Amygdala (tissue), 56 donors: ENCODE results near the gene DHRS1.

Experiments used
- DNase-seq, 56 donors: peaks; one replicate each; lab custom pipeline; 2025; lab: John Stamatoyannopoulos, UW

The DHRS1 gene

GRCh38 chr14:24299255-24300191 is at the start of gene DHRS1, which contains the start of gene NOP9:
Gene DHRS1, minus strand, starts transcription at chr14:24299780. Its CDS starts 674 bp downstream, at chr14:24299106.
Gene NOP9, plus strand, starts transcription at chr14:24299850. Its CDS starts 105 bp downstream, at chr14:24299955.
- DNase-seq, result peak; percentile 23 to 93 (median 76)

GRCh38 chr14:24348186-24348585 is 48.6 kb upstream of the DHRS1 start:
- DNase-seq, result no peak

GRCh38 chr14:24347134-24347533 is 47.6 kb upstream of the DHRS1 start:
- DNase-seq, result no peak

- DNase-seq, result no peak
Measured at GRCh38 chr14:24343795-24344660, 44.4 kb upstream of the DHRS1 start.

- no peak for DNase-seq
Measured at GRCh38 chr14:24342889-24343288, 43.3 kb upstream of the DHRS1 start.

- DNase-seq, result no peak
Measured at GRCh38 chr14:24340606-24341005, 41.0 kb upstream of the DHRS1 start.

GRCh38 chr14:24339284-24340151 is 39.9 kb upstream of the DHRS1 start, which contains the start of gene RIPK3:
Gene RIPK3, minus strand, starts transcription at chr14:24339991. Its CDS starts 165 bp downstream, at chr14:24339826.
- DNase-seq, result no peak

GRCh38 chr14:24338843-24339242 is 39.3 kb upstream of the DHRS1 start:
- DNase-seq, result no peak

- DNase-seq, result no peak
Measured at GRCh38 chr14:24337824-24338175, 38.2 kb upstream of the DHRS1 start.

GRCh38 chr14:24337144-24337823 is 37.7 kb upstream of the DHRS1 start:
- DNase-seq, result no peak

GRCh38 chr14:24335461-24336171 is 36.0 kb upstream of the DHRS1 start:
- no peak for DNase-seq

GRCh38 chr14:24334431-24335291 is 35.1 kb upstream of the DHRS1 start, which contains the start of gene ADCY4:
Gene ADCY4, minus strand, starts transcription at chr14:24335071. Its CDS starts 419 bp downstream, at chr14:24334652.
- DNase-seq, result no peak

- peak in 26 of 56 donors; percentile 9 to 77 (median 35) for DNase-seq
Measured at GRCh38 chr14:24332268-24332993, 32.9 kb upstream of the DHRS1 start.

- no peak for DNase-seq
Measured at GRCh38 chr14:24331731-24332267, 32.2 kb upstream of the DHRS1 start.

- no peak for DNase-seq
Measured at GRCh38 chr14:24330973-24331674, 31.5 kb upstream of the DHRS1 start.

- peak in 2 of 56 donors; percentile 26 to 44 for DNase-seq
Measured at GRCh38 chr14:24329736-24330135, 30.2 kb upstream of the DHRS1 start.
